Suppressor macrophage treated with lipopolysaccharide for 4 hours (primary cell): ENCODE measurements around the gene ANO10.
"Not testable (repeated sequence)": the region's sequence is repeated elsewhere in the genome, so short reads cannot be mapped to it uniquely, and the experiment has no call there.

Source experiments
- DNase-seq: peaks from one replicate; pipeline ENCODE4 v3.0.0-alpha.2; 2020

The ANO10 gene, protein sequence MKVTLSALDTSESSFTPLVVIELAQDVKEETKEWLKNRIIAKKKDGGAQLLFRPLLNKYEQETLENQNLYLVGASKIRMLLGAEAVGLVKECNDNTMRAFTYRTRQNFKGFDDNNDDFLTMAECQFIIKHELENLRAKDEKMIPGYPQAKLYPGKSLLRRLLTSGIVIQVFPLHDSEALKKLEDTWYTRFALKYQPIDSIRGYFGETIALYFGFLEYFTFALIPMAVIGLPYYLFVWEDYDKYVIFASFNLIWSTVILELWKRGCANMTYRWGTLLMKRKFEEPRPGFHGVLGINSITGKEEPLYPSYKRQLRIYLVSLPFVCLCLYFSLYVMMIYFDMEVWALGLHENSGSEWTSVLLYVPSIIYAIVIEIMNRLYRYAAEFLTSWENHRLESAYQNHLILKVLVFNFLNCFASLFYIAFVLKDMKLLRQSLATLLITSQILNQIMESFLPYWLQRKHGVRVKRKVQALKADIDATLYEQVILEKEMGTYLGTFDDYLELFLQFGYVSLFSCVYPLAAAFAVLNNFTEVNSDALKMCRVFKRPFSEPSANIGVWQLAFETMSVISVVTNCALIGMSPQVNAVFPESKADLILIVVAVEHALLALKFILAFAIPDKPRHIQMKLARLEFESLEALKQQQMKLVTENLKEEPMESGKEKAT

DNA sequence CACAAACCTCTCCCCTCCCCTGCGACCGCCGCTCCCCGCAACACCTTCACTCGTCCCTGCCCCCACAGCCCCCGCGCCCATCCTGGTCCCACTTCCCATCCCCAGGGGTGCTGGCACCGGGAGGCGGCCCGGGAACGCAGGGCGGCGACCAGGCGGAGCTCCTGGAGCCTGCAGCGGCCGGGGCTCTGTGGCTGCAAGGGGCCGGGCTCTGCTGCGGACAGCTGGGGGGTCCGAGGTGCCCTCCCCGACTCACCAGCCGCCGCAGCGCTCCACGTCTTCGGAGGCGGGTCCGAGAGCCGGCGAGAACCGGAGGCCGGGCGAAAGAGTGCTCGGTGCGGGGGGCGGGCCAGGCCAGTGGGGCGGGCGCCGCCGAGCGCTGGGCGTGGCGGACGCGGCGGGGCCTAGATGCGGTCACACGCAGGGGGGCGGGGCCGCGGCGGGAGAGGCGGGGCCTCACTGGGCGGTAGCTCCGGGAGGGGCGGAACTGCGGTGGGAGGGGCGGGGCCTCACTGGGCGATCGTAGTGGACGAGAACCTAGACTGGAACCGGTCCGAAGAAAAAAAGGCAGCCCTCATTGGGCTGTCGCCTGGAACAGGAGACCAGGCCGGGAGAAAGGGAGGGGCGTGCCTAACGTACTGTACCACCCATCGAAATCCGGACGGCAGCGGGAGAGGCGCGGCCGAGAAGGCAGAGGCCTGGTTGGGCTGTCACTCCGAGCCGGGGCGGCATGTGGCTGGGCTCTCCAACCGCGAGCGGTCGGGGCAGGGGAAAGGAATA, at the start of gene ANO10:
ANO10 (minus strand) TSS at position 356 of the 777 bp plus-strand sequence. CDS start 16,159 bp downstream, outside the sequence.
- DNase-seq: peak; percentile 99

DNA sequence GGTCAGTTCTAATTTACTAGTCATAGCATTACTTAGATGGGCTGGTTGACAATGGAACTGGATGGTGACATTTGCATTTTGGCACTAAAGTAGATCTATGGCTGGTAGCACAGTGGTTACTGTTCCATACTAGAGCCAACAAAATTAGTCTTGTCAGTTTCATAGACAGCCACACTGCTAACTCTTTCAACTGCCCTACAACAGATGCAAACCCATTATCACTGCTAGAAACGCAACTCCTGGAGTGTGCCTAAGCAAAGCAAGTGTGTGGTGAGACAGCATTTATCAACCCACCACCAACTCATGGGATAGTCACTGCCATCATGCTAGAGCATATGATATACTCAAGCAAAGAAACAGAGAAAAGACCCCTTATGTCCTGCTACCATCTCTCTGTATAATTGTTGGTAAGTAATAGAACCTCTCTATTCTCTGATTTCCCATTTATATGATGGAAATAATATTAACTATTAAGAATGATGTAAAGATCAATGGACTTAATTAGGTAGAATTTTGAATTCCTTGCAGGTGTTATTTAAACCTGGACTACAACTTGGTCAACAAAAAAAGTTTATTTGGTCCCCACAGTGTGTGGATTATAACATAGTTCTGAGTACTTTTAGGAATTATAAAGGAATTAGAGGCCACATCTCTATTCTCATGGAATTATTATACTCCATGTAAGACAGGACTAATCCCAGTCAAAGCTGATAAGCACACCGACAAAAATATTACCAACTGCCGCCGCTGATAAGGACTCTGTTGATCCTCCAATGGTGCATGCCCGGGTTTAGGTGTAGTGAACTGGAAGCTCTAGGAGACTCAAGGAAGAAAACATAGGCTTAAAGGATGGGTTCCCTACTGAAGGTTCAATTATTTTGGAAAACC, 49.1 kb upstream of the ANO10 start:
- no peak for DNase-seq

DNA sequence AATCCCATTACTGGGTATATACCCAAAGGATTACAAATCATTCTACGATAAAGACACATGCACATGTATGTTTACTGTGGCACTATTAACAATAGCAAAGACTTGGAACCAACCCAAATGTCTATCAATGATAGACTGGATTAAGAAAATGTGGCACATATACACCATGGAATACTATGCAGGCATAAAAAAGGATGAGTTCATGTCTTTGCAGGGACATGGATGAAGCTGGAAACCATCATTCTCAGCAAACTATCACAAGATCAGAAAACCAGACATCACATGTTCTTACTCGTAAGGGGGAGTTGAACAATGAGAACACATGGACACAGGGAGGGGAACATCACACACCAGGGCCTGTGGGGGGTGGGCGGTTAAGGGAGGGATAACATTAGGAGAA, 43.2 kb upstream of the ANO10 start:
- not testable (repeated sequence) for DNase-seq

DNA sequence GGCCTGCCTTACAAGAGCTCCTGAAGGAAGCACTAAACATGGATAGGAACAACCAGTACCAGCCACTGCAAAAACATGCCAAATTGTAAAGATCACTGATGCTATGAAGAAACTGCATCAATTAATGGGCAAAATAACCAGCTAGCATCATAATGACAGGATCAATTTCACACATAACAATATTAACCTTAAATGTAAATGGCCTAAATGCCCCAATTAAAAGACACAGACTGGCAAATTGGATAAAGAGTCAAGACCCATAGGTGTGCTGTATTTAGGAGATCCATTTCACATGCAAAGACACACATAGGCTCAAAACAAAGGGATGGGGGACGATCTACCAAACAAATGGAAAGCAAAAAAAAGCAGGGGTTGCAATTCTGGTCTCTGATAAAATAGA, 39.6 kb upstream of the ANO10 start:
- not testable (repeated sequence) for DNase-seq

DNA sequence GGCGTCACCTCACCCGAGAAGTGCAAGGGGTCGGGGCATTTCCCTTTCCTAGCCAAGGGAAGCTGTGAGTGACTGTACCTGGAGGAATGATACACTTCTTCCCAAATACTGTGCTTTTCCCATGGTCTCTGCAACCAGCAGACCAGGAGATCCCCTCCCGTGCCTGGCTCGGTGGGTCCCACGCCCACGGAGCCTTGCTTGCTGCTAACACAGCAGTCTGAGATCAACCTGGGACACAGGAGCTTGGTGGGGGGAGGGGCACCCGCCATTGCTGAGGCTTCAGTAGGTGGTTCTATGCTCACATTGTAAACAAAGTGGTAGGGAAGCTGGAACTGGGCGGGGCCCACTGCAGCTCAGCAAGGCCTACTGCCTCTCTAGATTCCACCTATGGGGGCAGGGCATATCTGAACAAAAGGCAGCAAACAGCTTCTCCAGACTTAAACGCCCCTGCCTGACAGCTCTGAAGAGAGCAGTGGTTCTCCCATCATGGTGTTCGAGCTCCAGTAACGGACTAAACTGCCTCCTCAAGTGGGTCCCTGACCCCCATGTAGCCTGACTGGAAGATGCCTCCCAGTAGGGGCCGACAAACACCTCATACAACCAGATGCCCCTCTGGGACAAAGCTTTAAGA, 37.6 kb upstream of the ANO10 start:
- DNase-seq: no peak

DNA sequence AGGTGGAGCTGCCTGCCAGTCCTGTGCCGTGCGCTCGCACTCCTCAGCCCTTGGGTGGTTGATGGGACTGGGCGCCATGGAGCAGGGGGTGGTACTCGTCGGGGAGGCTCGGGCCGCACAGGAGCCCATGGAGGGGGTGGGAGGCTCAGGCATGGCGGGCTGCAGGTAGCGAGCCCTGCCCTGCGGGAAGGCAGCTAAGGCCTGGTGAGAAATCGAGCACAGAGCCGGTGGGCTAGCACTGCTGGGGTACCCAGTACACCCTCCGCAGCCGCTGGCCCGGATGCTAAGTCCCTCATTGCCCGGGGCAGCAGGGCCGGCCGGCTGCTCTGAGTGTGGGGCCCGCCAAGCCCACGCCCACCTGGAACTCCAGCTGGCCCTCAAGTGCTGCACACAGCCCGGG, 34.6 kb upstream of the ANO10 start:
- not testable (repeated sequence) for DNase-seq

DNA sequence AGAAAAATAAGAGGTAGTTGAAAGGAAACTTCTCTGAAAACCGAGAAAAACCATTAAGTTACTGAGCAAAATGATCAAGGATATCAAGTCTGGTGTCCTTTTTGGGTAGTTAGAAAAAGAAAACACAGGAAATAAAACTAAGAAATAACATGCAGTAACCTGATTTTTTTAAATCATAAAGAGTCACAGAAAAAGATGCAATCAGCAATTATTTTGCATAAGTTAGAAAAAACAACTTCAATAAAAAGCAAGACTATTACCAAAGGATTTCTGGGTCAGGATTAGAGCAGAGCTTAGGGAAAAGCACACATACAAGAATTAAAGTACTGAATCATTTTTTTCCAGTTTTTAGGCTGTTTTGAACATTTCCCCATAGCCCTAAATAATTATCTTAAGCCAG, 28.5 kb upstream of the ANO10 start:
- no peak for DNase-seq

DNA sequence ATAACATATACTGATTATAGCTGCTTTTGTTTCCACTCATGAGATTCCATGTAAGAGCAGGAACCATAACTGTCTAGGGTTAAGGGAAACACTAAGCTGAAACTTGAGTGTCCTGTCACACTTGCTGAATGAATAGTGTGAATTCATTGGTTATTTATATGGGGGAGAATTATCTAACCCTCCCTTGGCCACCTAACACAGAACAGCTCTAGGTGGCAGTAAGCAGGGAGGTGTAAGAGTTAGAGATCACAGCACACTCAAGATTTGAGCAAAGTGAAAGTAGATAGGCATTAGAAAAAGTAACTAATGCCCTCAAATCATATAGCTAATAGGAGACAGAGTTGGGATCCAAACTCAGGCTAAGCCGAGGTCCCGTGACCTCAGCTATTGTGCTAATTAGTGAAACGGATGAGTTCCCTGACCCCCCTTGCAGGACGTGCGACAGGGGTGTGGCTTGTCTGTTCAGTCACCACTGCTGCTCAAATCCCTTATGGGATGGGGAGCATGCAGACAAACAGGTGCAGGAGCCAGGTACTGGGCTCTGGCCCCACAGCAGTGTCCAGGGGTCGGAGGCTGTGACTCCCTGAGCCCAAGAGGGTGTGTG, 27.7 kb upstream of the ANO10 start:
- DNase-seq: no peak

DNA sequence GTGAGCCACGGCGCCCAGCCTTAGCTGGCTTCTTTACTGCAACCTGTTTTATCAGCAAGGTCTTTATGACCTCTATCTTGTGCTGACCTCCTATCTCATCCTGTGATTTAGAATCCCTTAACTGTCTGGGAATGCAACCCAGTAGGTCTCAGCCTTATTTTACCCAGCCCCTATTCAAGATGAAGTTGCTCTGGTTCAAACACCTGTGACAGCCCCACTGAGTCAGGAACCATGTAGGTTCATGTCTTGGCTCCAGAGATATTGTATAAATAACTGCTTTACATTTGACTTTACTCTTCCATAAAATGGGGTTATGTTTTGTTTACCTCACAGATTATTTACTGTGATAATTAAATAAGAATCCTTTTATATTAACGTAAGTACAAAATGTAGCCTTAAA, 27.1 kb upstream of the ANO10 start:
- DNase-seq: no peak

DNA sequence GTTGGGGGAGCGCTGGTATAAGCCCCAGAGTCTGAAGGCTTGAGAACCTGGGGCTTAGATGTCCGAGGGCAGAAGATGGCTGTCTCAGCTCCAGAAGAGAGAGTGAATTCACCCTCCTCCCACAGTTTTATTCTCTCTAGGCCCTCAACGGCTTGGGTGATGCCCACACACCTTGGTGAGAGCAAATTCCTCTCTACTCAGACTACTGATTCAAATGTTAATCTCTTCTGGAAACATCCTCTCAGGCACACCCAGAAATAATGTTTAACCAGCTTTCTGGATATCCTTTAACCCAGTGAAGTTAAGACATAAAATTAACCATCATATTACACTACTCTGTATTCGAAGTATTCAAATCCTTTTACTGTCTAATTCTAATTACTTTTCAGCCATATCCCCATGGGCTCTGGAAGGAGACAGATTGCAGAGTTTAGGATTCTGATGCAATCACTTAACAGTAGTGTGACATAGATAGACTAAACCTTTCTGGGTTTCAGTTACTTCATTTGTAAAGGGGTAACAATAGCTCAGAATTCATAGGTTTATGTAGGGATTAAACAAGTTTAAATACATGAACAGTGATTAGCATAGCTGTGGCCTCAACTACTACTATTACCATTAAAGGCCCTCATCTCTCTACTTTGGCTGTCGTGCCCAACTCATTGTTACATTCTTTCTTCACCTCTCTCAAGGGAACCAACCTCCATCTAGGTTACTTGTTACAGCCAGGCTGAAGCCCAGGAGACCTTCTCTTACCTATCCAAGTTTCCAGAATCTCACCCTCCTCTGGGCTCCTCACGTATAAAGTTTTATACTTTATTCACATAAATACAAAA, 25.7 kb upstream of the ANO10 start:
- DNase-seq: no peak

DNA sequence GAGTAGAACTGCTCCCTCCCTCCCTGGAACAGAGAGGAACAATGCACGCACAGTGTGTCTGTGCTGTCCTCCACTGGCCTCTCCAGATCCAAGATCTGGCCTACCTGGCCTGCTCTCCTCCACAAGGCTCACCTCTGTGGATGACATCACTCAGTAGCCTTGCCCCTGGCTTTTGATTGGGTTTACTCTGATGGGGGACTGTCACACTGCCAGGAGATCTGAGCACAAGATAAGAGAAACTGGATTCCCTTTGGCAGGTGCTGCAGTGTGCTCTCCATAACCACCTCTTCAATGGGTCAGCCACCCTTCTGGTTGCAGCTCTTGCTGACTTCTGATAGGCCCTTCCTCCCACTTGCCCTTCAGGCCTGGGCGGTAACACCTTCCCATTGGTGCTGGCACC, 22.6 kb upstream of the ANO10 start:
- DNase-seq: no peak

DNA sequence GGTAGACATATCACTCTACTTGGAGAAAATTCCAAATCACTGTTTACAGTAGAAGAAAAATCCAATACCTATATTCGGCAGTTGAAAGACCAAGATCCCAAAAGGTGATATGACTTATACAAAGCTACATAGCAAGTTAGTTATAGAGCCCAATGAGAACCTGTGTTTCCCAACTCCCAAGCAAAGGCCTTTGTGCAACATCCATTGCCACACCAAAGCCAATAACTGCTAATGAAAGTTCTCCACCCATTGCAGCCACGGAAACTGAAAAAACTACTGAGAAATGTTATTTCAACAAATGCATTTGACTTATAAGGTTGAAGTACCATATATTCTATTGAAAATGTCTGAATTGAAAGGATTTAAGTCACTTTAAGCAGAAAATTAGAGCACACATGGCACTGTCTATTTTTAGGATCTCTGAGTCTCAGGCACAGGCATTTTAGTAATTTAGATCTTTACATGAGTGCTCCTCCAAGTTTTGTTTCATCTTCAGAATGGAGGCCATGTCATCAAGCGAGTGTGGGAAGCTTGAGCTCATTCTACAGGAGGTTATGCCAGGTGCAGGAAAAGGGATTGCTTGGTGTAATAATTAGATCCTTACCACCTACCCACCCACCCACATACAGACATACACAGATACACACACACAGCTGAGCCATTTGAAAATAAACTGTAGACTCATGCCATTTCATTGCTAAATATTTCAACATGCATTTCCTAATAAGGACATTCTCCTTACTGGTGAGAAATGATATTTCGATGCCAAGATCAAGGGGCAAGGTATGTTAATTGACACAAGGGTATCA, 19.7 kb upstream of the ANO10 start:
- DNase-seq: peak; percentile 38

DNA sequence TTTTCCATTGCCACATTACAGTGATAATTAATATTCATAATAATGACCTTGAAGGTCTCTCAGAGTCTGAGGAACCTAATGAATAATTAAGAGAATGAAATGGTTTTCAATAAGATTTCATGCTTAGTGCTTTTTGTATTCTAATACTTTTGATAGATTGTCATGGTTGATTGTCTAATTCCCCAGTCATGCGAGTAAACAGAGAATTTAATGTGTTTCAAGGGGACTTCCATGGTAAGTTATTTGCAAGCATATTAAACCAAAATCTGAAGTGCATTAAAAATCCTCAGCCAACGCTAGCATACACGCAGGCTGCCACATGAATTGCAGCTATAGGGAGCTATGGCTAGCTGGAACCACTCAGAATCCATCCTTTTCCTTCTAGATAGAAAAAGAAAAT, 18.9 kb upstream of the ANO10 start:
- DNase-seq: no peak

DNA sequence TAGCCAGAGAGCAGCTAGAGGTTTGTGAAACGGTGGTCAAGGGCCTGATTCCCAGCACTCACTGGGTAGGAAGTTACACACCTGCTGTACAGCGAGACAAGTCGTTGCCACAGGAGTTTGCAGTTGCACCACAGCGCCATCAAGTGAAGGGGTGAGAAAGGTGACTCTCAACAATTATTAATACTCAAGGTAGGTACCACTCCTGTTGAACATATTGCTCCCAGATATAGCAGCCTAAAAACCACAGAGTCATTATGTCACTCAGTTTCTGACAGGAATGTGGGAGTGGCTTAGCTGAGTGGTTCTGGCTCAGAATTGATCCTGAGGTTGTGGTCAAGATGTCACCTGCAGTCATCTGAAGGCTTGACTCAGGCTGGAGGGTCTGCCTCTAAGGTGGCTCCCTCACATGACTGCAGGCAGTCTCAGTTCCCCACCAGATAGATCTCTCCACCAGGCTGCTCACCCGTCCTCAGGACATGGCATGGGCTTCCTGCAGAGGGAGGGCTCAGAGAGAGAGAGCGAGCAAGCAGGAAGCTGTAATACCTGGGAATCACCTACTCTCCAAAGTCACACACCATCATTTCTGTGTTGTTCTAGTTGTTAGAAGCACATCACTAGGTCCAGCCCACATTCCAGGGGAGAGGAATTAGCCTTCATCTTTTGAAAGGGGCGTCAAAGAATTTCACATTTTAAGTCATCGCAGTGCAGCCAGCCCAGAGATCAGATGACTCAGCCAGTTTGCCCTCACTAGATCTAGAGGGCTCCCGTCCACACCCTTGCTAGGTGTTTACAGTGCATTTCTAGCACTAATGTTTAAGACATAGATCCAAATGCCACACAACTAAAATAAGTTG, 17.0 kb upstream of the ANO10 start:
- DNase-seq: no peak

DNA sequence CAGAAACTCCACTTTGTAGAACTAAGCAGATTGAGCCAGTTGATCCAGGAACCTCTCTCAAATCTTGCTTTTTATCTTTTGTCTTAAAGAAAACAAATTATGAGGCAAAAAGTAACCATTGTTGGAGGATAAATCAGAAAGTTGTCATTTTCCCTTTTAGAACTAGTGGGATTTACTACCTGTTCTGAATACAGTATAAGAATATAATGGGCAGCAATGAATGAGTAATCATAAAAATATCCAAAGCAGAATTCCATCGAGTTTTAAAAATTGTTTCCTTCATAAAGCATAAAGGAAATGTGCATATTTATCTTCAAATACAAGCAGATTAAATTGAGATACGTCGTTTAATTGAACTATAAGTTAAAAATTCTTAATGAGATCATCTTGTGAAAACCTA, 15.9 kb upstream of the ANO10 start:
- DNase-seq: no peak

DNA sequence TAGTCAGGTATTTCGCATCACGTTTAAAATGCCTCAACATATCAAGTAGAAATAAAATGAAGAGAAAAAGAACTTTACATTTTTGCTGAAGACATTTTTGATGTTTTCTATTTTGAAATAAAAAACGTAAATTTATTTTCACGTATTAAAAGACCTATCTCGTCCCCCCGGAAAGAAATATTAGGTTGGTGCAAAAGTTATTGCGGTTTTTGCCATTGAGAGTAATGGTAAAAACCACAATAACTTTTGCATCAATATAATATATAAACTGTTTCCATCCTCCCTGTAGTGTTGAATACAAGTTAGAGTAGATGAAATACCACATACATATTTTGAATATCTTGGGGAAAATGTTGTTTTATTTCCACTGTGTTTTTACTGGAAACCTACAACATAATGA, 11.2 kb upstream of the ANO10 start:
- no peak for DNase-seq

DNA sequence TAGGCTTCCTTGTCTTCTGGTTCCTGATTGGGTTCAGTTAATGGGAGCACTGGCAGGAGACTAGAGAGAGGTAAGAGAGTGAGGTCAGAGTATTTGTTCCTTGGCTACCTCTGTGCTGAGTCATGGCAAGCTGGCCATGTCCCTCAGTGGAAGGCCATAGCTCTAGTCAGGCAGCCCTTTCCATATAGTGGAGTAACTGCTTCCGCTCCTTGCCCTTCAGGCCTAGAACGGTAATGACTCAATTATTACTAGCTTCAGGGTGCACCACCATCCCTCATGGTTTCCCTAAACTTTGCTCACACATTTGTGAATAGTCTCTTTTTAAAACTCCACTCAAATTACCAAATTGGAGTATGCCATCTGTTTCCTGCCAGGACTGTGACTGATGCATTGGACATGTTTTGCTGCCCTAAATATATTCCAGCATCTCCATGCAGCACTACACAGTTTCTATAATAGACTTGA, 10.5 kb upstream of the ANO10 start:
- no peak for DNase-seq

DNA sequence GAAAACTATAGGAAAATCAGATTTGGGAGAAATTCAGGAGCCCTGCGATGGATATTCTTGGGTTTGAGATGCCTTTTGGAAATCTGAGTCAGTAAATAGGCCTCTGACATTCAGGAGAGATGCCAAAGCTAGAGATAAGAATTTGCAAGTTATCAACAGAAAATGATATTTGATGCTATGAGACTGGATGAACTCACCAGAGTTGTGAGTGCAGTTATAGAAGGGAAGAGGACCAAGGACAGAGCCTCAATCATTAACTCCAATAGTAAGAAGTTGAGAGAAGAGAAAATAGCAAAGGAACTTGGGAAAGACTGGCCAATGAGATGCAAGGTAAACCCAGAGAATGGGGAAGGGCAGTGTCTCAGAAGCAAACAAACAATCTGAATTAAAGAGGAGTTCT, 7.9 kb upstream of the ANO10 start:
- DNase-seq: no peak

DNA sequence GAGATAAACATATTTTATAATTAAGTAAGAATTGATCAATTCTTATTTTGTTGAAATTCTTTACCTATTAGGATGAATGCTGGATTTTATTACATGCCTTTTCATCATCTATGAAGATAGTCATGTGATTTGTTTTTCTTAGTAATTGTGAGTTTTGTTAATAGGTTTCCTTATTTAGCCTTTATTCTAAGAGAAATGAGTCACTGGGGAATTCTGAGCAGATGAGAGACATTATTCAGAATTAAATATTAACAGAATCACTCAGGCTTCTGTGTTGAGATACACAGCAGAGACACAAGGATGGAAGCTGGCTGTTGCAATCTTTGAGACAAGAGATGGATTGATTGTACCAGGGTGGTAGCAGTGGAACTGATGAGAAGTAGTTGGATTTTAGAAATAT, 7.4 kb upstream of the ANO10 start:
- DNase-seq: peak; percentile 16
